Activated naive CD4-positive, alpha-beta T cell treated with anti-CD3 and anti-CD28 coated beads for 36 hours (primary cell): ENCODE results near the gene ATRNL1. TPM values are rescaled to one million over a fixed set of nuclear protein-coding genes. Genes with fewer than 3 reads are reported as not detected.
"Not testable (repeated sequence)": the region's sequence is repeated elsewhere in the genome, so short reads cannot be mapped to it uniquely, and the experiment has no call there.

Source experiments
- CTCF ChIA-PET: fragments of 350-600 bp; sonication (Branson Sonifier 250); formaldehyde crosslinking; loops from one replicate; lab custom pipeline; 2021; ENCODE audit warnings: antibody characterized with exemption; lab: Charles Lee
- DNase-seq: peaks from one replicate; pipeline ENCODE4 v3.0.0-alpha.2; 2020
- H3K27ac Mint-ChIP-seq: one replicate; pipeline ENCODE4 v1.8.0; 2021; ENCODE audit warnings: mild to moderate bottlenecking, mixed read lengths
- H3K27me3 Mint-ChIP-seq: one replicate; pipeline ENCODE4 v1.8.0; 2021; ENCODE audit warnings: low read depth, mixed read lengths
- H3K36me3 Mint-ChIP-seq: one replicate; pipeline ENCODE4 v1.8.0; 2021; ENCODE audit warnings: low read depth, mixed read lengths
- H3K4me1 Mint-ChIP-seq: one replicate; pipeline ENCODE4 v1.8.0; 2021; ENCODE audit warnings: low read depth, mixed read lengths
- H3K4me3 Mint-ChIP-seq: one replicate; pipeline ENCODE4 v1.8.0; 2021; ENCODE audit warnings: mild to moderate bottlenecking, moderate library complexity, mixed read lengths
- H3K9me3 Mint-ChIP-seq: one replicate; pipeline ENCODE4 v1.8.0; 2021; ENCODE audit warnings: mixed read lengths
- intact Hi-C: fragments of 100-400 bp; cut with micrococcal nuclease; formaldehyde crosslinking; loops from one replicate; pipeline ENCODE4 v1.15.1; 2023
- total RNA-seq, 2 experiments: library from RNA; stranded (reverse); gene quantifications; one replicate each; pipeline ENCODE4 v1.2.3, GENCODE V29; 2021

ATRNL1 gene
- total RNA-seq, 2 experiments from 2014 or later = not detected

- H3K4me1 Mint-ChIP-seq = no peaks in the 10 kb centered on the region
- no peaks in the 10 kb centered on the region for H3K36me3 Mint-ChIP-seq
- intact Hi-C loops = no loop called here
- no peak overlapping the region for H3K4me3 Mint-ChIP-seq
- H3K27ac Mint-ChIP-seq = no peak overlapping the region
- DNase-seq = no peak
- H3K27me3 Mint-ChIP-seq = peaks cover 2% of the 10 kb centered on the region
- CTCF ChIA-PET = interaction anchor here (0.5 to 1.5 kb wide), 2 partner anchors 10 to 14 kb away, joined by 3 read pairs; no protein-coding TSS in a partner anchor
- peaks cover 2% of the 10 kb centered on the region for H3K9me3 Mint-ChIP-seq
Measured at GRCh38 chr10:115164220-115164619, 71.1 kb downstream of the ATRNL1 start.

DNA sequence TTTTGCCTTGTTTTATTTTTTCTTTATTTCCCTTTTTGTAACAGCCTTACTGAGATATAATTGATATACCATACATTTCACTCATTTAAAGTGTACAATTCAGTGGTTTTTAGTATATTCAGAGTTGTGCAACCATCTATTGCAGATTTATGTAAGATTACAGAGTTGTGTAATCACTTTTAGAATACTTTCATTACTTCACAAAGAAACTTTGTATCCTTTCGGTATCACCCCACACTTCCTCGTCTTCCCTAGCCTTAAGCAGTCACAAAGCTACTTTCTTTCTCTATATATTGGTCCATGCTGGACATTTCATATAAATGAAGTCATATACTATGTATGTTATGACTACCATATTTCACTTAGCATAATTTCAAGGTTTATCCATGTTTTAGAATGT, 74.6 kb downstream of the ATRNL1 start:
- no peak overlapping the region for H3K4me3 Mint-ChIP-seq
- DNase-seq = no peak
- H3K9me3 Mint-ChIP-seq = peaks cover 2% of the 10 kb centered on the region
- CTCF ChIA-PET = no interaction called here
- H3K27ac Mint-ChIP-seq = no peak overlapping the region
- no peaks in the 10 kb centered on the region for H3K36me3 Mint-ChIP-seq
- intact Hi-C loops = no loop called here
- no peaks in the 10 kb centered on the region for H3K27me3 Mint-ChIP-seq
- no peaks in the 10 kb centered on the region for H3K4me1 Mint-ChIP-seq

- CTCF ChIA-PET = interaction anchor here (0.8 to 1.2 kb wide), 4 partner anchors 8 to 1223 kb away, joined by 3 to 7 read pairs (median 4); no protein-coding TSS in a partner anchor
- H3K27ac Mint-ChIP-seq = no peak overlapping the region
Measured at GRCh38 chr10:115171392-115171960, 78.3 kb downstream of the ATRNL1 start.

DNA sequence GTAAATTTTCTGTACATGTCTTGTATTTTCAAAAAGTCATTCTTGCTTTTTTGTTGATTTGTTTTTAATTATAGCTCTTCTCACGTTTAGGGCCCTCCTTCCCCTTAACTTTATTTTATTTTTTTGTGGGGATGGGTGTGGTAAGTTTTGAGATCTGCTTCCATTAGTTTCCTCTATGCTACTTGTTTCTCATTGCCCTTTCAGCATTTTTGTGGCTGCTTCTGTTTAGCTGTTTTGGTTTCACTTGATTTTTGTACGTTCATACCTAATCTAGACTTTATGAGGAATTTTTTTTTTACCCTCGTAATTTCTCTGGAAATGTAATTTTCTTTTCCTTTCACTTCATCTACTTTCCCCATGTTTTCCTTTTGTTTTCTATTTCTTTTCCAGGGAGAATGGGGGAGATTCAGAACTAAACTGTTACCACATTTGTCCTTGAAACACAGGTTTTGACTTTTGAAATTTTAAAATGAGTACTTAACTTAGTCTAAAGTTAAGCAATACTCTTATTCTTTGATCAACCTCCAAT, 80.8 kb downstream of the ATRNL1 start:
- Mint-ChIP-seq H3K27me3 (peaks cover 2% of the 10 kb centered on the region), H3K27ac (no peak overlapping the region), H3K36me3 (no peaks in the 10 kb centered on the region), H3K4me1 (no peaks in the 10 kb centered on the region), H3K4me3 (no peak overlapping the region), H3K9me3 (no peaks in the 10 kb centered on the region)
- CTCF ChIA-PET = interaction anchor here (0.7 kb wide), 1 partner anchor 10 kb away, joined by 3 read pairs; no protein-coding TSS in a partner anchor
- no peak for DNase-seq
- intact Hi-C loops = loop anchor here (10.0 kb wide), 1 partner anchor 241 kb away; no protein-coding TSS in a partner anchor

More at GRCh38 chr10:115171392-115171960, 78.3 kb downstream of the ATRNL1 start:
- no peak for DNase-seq
- H3K36me3 Mint-ChIP-seq = no peaks in the 10 kb centered on the region
- H3K9me3 Mint-ChIP-seq = peaks cover 1% of the 10 kb centered on the region
- intact Hi-C loops = loop anchor here (1.0 to 10.0 kb wide), 3 partner anchors 243 to 1215 kb away; no protein-coding TSS in a partner anchor
- no peaks in the 10 kb centered on the region for H3K4me1 Mint-ChIP-seq
- no peak overlapping the region for H3K4me3 Mint-ChIP-seq
- H3K27me3 Mint-ChIP-seq = no peaks in the 10 kb centered on the region

DNA sequence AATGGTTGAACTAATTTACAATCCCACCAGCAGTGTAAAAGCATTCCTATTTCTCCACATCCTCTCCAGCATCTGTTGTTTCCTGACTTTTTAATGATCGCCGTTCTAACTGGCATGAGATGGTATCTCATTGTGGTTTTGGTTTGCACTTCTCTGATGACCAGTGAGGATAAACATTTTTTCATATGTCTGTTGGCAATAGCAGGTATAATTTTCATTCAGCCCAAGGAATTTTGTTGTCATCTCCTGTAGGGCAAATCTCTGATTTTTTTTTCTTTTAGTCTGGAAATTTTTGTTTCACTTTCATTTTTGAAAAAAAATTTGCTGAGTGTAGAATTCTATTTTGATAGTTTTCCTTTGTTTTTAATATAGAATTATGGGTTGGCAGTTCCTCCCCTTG, 114.1 kb downstream of the ATRNL1 start:
- H3K27ac Mint-ChIP-seq, H3K4me1 Mint-ChIP-seq, CTCF ChIA-PET: not testable (repeated sequence)

DNA sequence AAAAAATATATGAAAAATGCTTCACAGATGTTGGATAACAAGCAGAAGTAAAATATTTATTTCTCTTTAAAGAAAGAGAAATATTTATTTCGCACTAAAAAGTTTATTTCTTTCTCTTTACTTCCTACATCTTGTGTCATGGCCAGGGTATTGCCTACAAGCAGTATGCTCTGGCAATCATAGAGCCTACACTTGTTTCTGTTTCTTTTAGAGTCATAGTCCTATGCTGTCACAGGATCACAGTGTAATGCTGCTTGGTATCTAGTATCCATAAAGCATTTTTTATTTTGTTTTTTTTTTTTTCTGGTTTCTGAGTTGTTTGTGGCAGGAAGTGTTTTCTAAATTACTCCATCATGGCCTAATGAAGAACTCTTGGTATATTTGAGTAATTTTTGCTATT, 116.0 kb downstream of the ATRNL1 start:
- intact Hi-C loops = no loop called here
- H3K36me3 Mint-ChIP-seq = no peaks in the 10 kb centered on the region
- CTCF ChIA-PET = no interaction called here
- DNase-seq = no peak
- no peak overlapping the region for H3K27ac Mint-ChIP-seq
- H3K9me3 Mint-ChIP-seq = peaks cover 2% of the 10 kb centered on the region
- H3K27me3 Mint-ChIP-seq = no peaks in the 10 kb centered on the region
- H3K4me3 Mint-ChIP-seq = no peak overlapping the region
- H3K4me1 Mint-ChIP-seq = peaks cover 3% of the 10 kb centered on the region

More for the DNA sequence above, 114.1 kb downstream of the ATRNL1 start:
- H3K9me3 Mint-ChIP-seq, DNase-seq, H3K27me3 Mint-ChIP-seq, H3K36me3 Mint-ChIP-seq, intact Hi-C loops: not testable (repeated sequence)
- peak overlapping the region; percentile 39 for H3K4me3 Mint-ChIP-seq

- no peaks in the 10 kb centered on the region for H3K27me3 Mint-ChIP-seq
- H3K27ac Mint-ChIP-seq = no peak overlapping the region
- H3K4me1 Mint-ChIP-seq = no peaks in the 10 kb centered on the region
- peaks cover 2% of the 10 kb centered on the region for H3K9me3 Mint-ChIP-seq
- H3K36me3 Mint-ChIP-seq = no peaks in the 10 kb centered on the region
- intact Hi-C loops = no loop called here
- CTCF ChIA-PET = no interaction called here
- no peak for DNase-seq
- no peak overlapping the region for H3K4me3 Mint-ChIP-seq
Measured at GRCh38 chr10:115214829-115215228, 121.7 kb downstream of the ATRNL1 start.

DNA sequence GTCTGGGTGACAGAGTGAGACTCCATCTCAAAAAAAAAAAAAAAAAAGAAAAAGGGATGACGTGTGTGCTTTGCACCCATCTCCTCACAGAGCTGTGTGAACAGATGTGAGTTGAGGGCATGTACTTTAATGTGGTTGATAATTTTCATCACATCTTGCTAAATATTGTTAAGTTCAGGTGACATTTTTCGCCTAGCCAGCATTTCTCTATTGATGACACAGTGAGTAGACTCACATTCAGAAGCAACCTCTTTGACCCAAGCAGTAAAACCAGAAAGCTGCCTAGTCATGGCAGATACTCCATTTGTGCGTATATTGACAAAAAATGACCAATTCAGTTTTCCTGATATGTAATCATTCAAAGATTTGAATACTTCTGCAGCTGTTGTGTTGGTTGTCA, 126.0 kb downstream of the ATRNL1 start:
- Mint-ChIP-seq H3K36me3 (no peaks in the 10 kb centered on the region), H3K27ac (no peak overlapping the region), H3K4me3 (no peak overlapping the region), H3K27me3 (no peaks in the 10 kb centered on the region), H3K4me1 (no peaks in the 10 kb centered on the region), H3K9me3 (peaks cover 2% of the 10 kb centered on the region)
- no peak for DNase-seq
- intact Hi-C loops = no loop called here
- CTCF ChIA-PET = no interaction called here

DNA sequence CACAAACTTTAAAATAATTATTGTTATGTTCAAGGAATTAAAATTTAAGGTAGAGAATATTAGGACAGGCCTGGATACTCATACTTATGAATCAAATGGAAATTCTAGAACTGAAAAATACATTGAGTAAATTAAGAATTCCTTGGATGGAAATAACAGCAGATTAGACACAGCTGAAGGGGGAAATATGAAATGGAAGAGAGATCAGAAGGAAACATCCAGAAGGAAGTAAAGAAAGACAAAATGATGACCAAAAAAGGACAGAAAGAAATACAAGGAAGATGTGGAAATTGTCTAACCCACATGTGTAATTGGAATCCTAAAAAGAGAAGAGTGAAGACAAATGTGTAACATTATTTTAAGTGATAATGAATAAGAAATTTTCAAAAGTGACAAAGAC, 128.9 kb downstream of the ATRNL1 start:
- H3K27me3 Mint-ChIP-seq = no peaks in the 10 kb centered on the region
- intact Hi-C loops = no loop called here
- H3K27ac Mint-ChIP-seq = no peak overlapping the region
- peaks cover 2% of the 10 kb centered on the region for H3K9me3 Mint-ChIP-seq
- no peak overlapping the region for H3K4me3 Mint-ChIP-seq
- DNase-seq = no peak
- CTCF ChIA-PET = no interaction called here
- H3K4me1 Mint-ChIP-seq = no peaks in the 10 kb centered on the region
- no peaks in the 10 kb centered on the region for H3K36me3 Mint-ChIP-seq

- Mint-ChIP-seq H3K4me3 (no peak overlapping the region), H3K36me3 (no peaks in the 10 kb centered on the region), H3K27ac (no peak overlapping the region), H3K9me3 (no peaks in the 10 kb centered on the region), H3K27me3 (no peaks in the 10 kb centered on the region), H3K4me1 (no peaks in the 10 kb centered on the region)
- DNase-seq = no peak
- CTCF ChIA-PET = no interaction called here
- intact Hi-C loops = no loop called here
Measured at GRCh38 chr10:115239761-115240160, 146.6 kb downstream of the ATRNL1 start.

DNA sequence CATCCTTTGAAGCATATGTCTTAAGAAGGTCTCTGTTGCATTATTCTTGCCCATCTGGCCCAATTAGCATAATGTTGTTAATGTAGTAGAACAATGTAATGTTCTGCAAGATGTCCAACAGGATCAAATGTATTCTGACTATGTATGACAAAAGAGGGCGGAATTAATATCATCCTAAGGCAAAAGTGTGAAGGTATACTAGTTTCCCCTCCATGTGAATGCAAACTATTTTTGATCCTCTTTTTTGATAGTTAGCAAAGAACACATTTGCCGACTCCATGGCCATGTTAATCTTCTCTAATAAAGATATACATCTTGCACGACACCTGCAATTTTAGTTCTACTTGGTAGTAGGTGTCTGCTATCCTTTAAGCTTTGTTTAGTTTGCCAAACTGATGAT, 157.6 kb downstream of the ATRNL1 start:
- DNase-seq = no peak
- H3K36me3 Mint-ChIP-seq = no peaks in the 10 kb centered on the region
- H3K4me3 Mint-ChIP-seq = no peak overlapping the region
- H3K27me3 Mint-ChIP-seq = no peaks in the 10 kb centered on the region
- intact Hi-C loops = no loop called here
- CTCF ChIA-PET = no interaction called here
- no peaks in the 10 kb centered on the region for H3K4me1 Mint-ChIP-seq
- peaks cover 8% of the 10 kb centered on the region for H3K9me3 Mint-ChIP-seq
- H3K27ac Mint-ChIP-seq = no peak overlapping the region

GRCh38 chr10:115253765-115254164, 160.6 kb downstream of the ATRNL1 start:
- H3K4me1 Mint-ChIP-seq, H3K4me3 Mint-ChIP-seq, H3K27me3 Mint-ChIP-seq, DNase-seq, intact Hi-C loops, H3K27ac Mint-ChIP-seq, CTCF ChIA-PET, H3K36me3 Mint-ChIP-seq: not testable (repeated sequence)
- H3K9me3 Mint-ChIP-seq = peaks cover 14% of the 10 kb centered on the region

DNA sequence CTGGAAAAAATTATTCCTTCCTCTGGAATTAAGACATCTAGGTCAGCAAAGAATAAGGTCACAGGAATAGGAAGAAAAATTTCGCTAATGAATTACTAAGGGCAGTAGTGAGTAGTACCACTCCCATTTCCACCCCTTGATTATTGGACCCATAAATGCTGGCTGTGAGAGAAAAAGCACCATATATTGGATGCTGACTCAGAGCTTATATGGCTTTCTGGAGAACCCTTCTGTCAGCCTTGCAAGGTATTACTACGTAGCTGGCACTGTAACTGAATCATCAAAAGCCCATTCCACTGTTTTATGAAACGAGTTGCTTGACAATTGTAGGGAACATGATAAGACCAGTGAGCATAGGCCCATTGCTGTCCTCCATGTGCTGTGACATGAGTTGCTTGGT, 179.3 kb downstream of the ATRNL1 start:
- H3K9me3 Mint-ChIP-seq = no peaks in the 10 kb centered on the region
- H3K4me1 Mint-ChIP-seq = no peaks in the 10 kb centered on the region
- intact Hi-C loops = no loop called here
- no peak overlapping the region for H3K27ac Mint-ChIP-seq
- H3K36me3 Mint-ChIP-seq = no peaks in the 10 kb centered on the region
- H3K4me3 Mint-ChIP-seq = no peak overlapping the region
- CTCF ChIA-PET = no interaction called here
- no peaks in the 10 kb centered on the region for H3K27me3 Mint-ChIP-seq
- DNase-seq = no peak
